C4-2B (cell line): ENCODE measurements around the gene PIK3AP1.

ENCODE experiments used
- CTCF ChIP-seq: fragments of 450-650 bp; conservative IDR thresholded peaks from 2 replicates; pipeline ENCODE4 v1.5.1; 2017; ENCODE audit warnings: mild to moderate bottlenecking
- ZFX ChIP-seq: fragments of 450-650 bp; IDR thresholded peaks from 2 replicates; pipeline ENCODE4 v1.6.1; 2017

DNA sequence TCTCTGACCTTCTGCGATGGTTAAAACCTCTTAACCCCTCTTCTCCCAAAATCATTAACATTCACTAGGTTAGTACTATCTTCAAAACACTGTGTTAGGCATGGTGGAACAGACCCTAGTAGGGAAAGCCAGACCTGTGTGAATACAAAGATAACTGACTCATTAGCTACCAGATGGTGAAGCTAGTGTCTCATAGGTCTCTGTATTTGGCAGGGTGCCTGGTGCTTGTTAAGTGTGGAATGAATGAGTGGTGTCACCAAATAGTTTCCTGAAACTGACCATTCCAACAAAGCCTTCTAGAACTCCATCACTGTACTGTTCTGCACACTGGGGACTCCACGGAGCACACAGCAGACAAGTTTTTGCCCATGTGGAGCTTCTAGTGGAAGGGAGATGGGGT lies 105.8 kb downstream of the PIK3AP1 start:
- TF ChIP-seq CTCF = no peak
- no peak for TF ChIP-seq ZFX
